Nephron (organoid): ENCODE data around the gene UBR7.

ENCODE experiments used
- H3K27ac Mint-ChIP-seq, 3 experiments: 2 replicates each; pipeline ENCODE4 v1.8.0; 2020; ENCODE audit warnings: mixed read lengths in 3 of 3, mild to moderate bottlenecking in 2 of 3, moderate library complexity in 1 of 3
- H3K27me3 Mint-ChIP-seq: 2 replicates; pipeline ENCODE4 v1.8.0; 2021; ENCODE audit warnings: low read depth, mild to moderate bottlenecking, moderate library complexity, mixed read lengths
- H3K36me3 Mint-ChIP-seq: 2 replicates; pipeline ENCODE4 v1.8.0; 2020; ENCODE audit warnings: low read depth, mixed read lengths
- H3K4me1 Mint-ChIP-seq: 2 replicates; pipeline ENCODE4 v1.8.0; 2020; ENCODE audit warnings: mixed read lengths
- H3K4me3 Mint-ChIP-seq, 3 experiments: 2 replicates each; pipeline ENCODE4 v1.8.0; 2020; ENCODE audit warnings: mild to moderate bottlenecking in 3 of 3, mixed read lengths in 3 of 3, moderate library complexity in 2 of 3
- H3K9me3 Mint-ChIP-seq: 2 replicates; pipeline ENCODE4 v1.8.0; 2020; ENCODE audit warnings: mixed read lengths
- TF ChIP-seq, protein P1 (sequence below), 3 experiments: fragments of 200-600 bp; sonication (generic); IDR thresholded peaks; one replicate each; pipeline ENCODE4 v1.5.0; 2021; ENCODE audit warnings: antibody characterized with exemption in 3 of 3; ENCODE audit not compliant: unreplicated experiment in 3 of 3

UBR7 gene

DNA sequence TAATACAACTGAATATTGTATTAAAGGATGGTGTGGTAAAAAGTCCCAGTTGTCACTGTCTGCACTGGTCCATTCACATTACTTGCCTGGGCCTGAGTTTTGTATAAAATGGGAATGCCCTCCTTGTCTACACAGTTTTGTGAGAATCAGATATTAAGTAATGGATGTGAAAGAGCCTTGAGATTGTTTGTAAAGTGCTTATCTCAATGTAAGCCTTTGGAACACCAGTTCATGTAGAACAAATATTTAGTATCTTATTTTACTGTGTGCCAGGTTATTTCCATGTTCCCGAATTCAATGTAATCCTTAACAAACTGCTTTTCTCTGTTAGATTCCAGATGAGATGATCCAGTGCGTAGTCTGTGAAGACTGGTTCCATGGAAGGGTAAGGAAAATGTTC is 7.5 kb downstream of the UBR7 start:
- H3K36me3 Mint-ChIP-seq: peaks cover 51% of the 10 kb centered on the region
- H3K9me3 Mint-ChIP-seq: no peaks in the 10 kb centered on the region
- no peaks in the 10 kb centered on the region for H3K27me3 Mint-ChIP-seq
- H3K27ac Mint-ChIP-seq: no peak overlapping the region
- H3K4me3 Mint-ChIP-seq: no peak overlapping the region
- H3K4me1 Mint-ChIP-seq: no peaks in the 10 kb centered on the region
- TF ChIP-seq, protein P1, sequence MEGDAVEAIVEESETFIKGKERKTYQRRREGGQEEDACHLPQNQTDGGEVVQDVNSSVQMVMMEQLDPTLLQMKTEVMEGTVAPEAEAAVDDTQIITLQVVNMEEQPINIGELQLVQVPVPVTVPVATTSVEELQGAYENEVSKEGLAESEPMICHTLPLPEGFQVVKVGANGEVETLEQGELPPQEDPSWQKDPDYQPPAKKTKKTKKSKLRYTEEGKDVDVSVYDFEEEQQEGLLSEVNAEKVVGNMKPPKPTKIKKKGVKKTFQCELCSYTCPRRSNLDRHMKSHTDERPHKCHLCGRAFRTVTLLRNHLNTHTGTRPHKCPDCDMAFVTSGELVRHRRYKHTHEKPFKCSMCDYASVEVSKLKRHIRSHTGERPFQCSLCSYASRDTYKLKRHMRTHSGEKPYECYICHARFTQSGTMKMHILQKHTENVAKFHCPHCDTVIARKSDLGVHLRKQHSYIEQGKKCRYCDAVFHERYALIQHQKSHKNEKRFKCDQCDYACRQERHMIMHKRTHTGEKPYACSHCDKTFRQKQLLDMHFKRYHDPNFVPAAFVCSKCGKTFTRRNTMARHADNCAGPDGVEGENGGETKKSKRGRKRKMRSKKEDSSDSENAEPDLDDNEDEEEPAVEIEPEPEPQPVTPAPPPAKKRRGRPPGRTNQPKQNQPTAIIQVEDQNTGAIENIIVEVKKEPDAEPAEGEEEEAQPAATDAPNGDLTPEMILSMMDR (IDR thresholded peaks at IDR 0.05; ENCODE audit: unreplicated experiment in 3 of 3): no peak

DNA sequence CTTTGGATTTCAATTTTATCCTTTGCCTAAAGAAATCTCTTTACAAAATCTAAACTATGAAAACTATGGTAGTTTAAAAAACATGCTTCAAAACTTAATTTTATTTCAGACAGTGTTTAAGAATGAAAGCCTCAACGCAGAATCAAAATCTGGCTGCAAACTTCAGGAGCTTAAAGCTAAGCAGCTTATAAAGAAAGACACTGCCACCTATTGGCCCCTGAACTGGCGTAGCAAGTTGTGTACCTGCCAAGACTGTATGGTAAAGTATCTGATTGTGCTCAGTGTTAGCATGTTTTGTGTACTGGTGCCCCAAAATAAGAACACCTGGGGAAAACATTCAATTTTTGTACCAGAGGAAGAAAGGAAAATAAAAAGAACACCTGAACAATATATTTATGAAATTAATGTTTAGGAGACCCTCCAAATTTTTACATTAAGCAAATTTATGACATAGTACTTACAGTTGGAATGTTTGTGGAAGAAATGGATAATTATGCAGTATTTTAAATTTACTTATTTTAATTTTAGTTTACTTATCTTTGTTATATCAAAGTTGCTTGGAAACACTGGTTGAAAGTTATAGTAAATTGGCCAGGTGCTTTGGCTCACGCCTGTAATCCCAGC is 12.2 kb downstream of the UBR7 start:
- H3K27ac Mint-ChIP-seq: no peak overlapping the region
- no peaks in the 10 kb centered on the region for H3K27me3 Mint-ChIP-seq
- no peaks in the 10 kb centered on the region for H3K4me1 Mint-ChIP-seq
- TF ChIP-seq, protein P1 (IDR thresholded peaks at IDR 0.05; ENCODE audit: unreplicated experiment in 3 of 3): peak; percentile 39 to 61 (median 57)
- H3K9me3 Mint-ChIP-seq: no peaks in the 10 kb centered on the region
- H3K4me3 Mint-ChIP-seq: no peak overlapping the region
- H3K36me3 Mint-ChIP-seq: peaks cover 61% of the 10 kb centered on the region

DNA sequence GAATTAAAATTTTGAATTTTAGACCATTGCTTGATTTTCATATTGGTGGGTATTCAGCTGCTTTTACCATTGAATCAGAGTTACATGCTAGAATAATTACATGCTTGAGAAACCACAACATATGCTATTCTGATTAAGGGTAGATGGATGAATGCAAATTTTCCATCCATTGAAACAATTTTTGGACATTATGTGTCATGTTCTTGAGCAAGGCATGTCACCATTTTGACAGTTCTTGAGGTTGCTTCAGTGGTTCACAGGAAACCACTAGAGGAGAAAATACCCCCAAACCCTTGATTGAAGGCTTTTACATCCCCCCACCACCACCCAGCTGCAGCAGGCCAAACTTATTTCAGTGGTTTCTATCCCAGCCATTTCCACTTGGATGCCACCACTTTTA is 13.5 kb downstream of the UBR7 start:
- TF ChIP-seq, protein P1 (IDR thresholded peaks at IDR 0.05; ENCODE audit: unreplicated experiment in 3 of 3): no peak
- Mint-ChIP-seq H3K27me3 (no peaks in the 10 kb centered on the region), H3K27ac (no peak overlapping the region), H3K4me3 (no peak overlapping the region), H3K9me3 (no peaks in the 10 kb centered on the region), H3K4me1 (no peaks in the 10 kb centered on the region), H3K36me3 (peaks cover 61% of the 10 kb centered on the region)

DNA sequence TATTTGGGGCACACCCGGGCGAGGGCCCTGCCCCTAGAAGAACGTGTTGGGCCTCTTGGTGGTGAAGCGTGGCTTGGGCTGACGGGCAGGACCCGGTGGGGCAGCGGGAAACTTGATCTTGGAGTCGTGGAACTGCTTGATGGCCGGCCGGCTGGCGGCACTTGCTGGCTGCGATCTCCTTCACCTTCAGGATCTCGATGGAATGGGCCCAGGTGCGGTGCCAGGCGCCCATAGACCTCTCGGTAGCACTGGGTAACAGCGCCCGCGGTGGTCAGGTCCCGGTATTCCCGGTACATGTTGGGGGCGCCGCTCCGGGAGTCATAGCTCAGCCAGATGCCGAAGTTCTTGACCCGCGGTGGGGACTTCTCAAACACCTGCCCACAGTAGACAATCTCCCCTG is 16.5 kb downstream of the UBR7 start:
- Mint-ChIP-seq H3K4me3 (no peak overlapping the region), H3K27ac (no peak overlapping the region), H3K36me3 (peaks cover 68% of the 10 kb centered on the region), H3K4me1 (no peaks in the 10 kb centered on the region), H3K9me3 (no peaks in the 10 kb centered on the region), H3K27me3 (no peaks in the 10 kb centered on the region)
- TF ChIP-seq, protein P1 (IDR thresholded peaks at IDR 0.05; ENCODE audit: unreplicated experiment in 3 of 3): no peak

DNA sequence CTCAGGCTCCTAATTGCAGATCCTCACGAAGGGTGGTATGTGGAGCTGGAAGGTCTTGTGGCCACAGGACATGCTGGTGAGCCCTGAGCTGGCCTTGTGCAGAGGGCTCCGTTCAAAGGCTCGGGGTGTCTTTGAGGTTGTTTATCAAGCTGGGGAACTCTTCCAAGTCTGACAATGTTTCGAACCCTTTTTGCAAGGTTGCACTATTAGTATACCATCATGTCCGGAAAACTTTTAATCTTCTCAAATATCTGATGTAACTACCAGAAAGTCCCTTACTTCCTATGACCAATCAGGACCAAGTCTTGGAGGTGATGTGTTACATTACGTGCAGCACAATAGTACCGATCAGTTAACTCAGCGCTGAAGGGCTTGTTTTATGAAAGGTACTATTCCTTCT is 21.5 kb downstream of the UBR7 start:
- no peaks in the 10 kb centered on the region for H3K9me3 Mint-ChIP-seq
- no peaks in the 10 kb centered on the region for H3K4me1 Mint-ChIP-seq
- H3K36me3 Mint-ChIP-seq: peaks cover 49% of the 10 kb centered on the region
- TF ChIP-seq, protein P1 (IDR thresholded peaks at IDR 0.05; ENCODE audit: unreplicated experiment in 3 of 3): no peak
- no peaks in the 10 kb centered on the region for H3K27me3 Mint-ChIP-seq
- no peak overlapping the region for H3K4me3 Mint-ChIP-seq
- no peak overlapping the region for H3K27ac Mint-ChIP-seq

DNA sequence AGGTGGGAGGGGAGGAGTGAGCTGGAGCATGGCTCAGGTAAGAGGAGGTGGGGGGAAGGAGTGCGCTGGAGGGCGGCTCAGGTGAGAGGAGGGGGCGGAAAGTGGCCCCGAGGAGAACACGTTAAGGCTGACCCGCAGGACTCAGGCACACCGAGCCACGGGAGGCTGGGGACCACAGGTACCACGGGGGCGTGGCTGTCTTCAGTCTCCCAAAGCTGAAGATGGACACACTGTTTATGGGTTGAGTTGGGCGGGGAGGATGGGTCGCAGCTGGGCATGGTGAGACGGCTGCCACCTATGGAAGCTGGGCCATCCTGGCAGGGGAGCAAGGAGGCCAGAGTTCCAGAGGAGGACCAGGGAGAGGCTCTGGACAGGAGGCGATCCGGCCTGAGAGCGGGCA is 23.5 kb downstream of the UBR7 start:
- Mint-ChIP-seq H3K27ac (no peak overlapping the region), H3K9me3 (no peaks in the 10 kb centered on the region), H3K4me3 (no peak overlapping the region), H3K4me1 (no peaks in the 10 kb centered on the region), H3K36me3 (peaks cover 34% of the 10 kb centered on the region), H3K27me3 (no peaks in the 10 kb centered on the region)
- TF ChIP-seq, protein P1 (IDR thresholded peaks at IDR 0.05; ENCODE audit: unreplicated experiment in 3 of 3): no peak
